Left renal cortex interstitium (tissue), 4 donors: Measurements from ENCODE around the gene CPSF2. TPM values are rescaled to one million over a fixed set of nuclear protein-coding genes. Genes with fewer than 3 reads are reported as not detected.
"Not testable (repeated sequence)": the region's sequence is repeated elsewhere in the genome, so short reads cannot be mapped to it uniquely, and the experiment has no call there.

Experiments
- DNase-seq, 4 donors: peaks; one replicate each; pipeline ENCODE4 v3.0.0-alpha.2; 2013; ENCODE audit warnings: low read depth in 4 of 4, low spot score in 2 of 4, missing footprints in 1 of 4
- polyA plus RNA-seq, 4 donors: library from polyadenylated mRNA; unstranded; fragments of 120-200 nt; gene quantifications; one replicate each; pipeline ENCODE4 v1.2.1, GENCODE V29; 2013; ENCODE audit not compliant: insufficient read length in 4 of 4

CPSF2 gene
- polyA plus RNA-seq, 4 donors: 56.7 to 66.6 (median 62.1) TPM

DNA sequence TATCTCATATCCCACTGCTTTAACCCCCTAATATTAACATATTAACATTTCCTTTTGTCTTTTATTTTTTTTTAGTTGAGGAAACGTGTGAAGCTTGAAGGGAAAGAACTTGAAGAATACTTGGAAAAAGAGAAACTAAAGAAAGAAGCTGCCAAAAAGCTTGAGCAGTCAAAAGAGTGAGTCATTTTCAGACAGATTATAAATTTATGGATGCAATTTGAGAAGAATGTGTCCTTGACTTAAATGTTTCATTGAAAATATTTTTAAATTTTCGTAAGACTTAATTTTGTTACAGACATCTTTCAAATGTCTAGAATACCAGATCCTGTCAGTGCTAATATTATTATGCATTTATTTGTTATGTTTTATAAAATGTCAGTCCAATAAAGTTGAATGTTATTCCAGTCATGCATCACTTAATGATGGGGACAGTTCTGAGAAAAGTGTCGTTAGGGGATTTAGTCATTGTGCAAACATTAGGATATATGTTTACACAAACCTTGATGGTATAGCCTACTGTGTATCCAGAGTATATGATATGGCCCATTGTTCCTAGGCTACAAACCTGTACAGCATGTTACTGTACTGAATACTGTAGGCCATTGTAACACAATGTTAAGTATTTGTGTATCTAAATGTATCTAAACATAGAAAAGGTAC lies 32.6 kb downstream of the CPSF2 start:
- DNase-seq: no peak

DNA sequence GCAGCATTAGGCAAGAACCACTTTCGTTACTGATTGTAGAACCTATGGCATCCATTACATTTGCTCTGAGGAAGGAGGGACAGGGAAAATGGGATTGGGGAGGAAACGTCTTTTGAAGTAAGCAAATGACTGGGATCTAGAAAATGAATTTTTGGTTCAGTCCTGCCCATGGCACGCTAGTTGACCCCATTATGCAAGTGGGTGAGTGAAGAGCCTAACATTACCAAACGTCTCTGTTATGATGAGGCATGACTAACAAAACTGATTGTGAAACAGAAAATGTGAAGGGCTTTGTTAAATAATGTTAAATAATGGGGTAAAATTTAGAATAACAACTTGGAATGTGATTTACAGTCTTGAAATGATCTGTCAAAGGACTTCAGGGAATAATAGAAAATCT lies 38.9 kb downstream of the CPSF2 start:
- DNase-seq: no peak

GRCh38 chr14:92161521-92161920 lies 39.8 kb downstream of the CPSF2 start:
- DNase-seq: no peak

DNA sequence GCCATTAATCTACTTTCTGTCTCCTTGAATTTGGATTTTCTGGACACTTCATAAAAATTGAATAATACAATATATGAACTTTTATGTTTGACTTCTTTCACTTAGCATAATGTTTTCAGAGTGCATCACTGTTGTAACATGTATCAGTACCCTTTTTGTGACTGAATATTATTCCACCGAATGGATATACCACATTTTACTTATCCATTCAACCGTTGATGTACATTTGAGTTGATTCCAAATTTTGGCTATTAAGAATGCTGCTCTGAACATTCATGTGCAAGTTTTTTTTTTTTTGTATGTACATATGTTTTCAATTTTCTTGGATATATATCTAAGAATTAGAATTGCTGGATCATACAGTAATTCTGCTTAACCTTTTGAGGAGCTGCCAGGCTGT lies 43.2 kb downstream of the CPSF2 start:
- DNase-seq: no peak

- no peak for DNase-seq
Observed at GRCh38 chr14:92173668-92174067, 51.9 kb downstream of the CPSF2 start.

DNA sequence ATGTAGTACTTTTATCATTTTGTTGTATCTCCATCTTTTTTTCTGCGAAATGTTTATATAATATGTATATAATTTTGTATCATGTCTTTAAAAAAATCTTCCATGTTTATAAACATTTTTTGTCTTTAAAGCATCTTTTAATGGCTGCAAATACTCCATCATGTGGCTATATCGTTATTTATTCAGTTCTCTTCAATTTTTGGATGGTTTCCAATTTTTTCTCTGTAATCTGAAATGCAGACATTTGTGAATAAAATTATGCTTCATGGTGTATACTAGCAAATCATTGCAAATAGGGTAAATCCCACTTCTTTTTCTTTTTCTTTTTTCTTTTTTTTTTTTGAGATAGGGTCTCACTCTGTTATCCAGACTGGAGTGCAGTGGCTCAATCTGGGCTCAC lies 54.0 kb downstream of the CPSF2 start:
- no peak for DNase-seq

DNA sequence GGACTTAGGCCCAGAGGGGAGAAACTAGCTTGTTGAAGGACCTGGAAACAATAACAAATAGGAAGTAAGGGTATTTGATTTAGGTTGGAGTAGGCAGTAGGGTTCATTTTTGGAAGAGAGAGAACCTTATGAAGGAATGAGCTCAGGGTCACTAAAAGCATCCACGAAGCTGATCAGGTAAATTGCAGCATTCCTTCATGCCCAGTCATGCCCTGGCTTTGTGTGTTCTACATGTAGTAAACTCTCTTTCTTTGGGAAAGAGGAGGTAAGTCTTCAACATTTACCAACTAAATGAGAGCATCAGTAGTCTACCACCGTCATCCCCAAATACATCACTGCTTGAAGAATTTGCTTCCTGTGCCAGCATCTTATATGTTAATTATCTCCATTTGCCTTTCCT lies 54.7 kb downstream of the CPSF2 start:
- DNase-seq: no peak

DNA sequence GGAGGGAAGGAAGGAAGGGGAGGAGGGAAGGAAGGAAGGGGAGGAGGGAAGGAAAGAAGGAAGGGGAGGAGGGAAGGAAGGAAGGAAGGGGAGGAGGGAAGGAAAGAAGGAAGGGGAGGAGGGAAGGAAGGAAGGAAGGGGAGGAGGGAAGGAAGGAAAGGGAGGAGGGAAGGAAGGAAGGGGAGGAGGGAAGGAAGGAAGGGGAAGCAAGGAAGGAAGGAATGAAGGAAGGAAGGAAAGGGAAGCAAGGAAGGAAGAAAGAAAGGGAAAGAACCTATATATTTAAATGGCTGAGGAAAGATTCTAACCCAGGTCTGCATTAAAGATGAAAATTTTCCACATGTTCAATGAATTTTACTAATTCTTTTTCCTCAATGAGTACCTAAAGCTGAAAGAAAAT lies 57.4 kb downstream of the CPSF2 start:
- DNase-seq: not testable (repeated sequence)

DNA sequence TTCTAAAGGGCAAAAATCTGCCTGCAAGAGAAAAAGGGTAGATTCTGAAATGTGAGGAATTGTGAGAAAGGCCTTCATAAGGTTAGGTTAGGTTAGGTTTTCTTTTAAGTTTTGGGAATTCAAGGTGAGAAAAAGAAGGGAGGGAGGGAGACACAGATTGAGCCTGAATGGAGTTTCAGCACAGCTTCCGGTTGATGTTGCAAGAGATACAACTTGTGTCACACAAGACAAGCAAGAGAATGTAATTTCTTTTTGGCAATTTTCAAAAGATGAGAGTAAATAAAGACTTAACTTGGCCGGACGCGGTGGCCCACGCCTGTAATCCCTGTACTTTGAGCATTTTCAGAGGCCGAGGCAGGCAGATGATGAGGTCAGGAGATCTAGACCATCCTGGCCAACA lies 63.8 kb downstream of the CPSF2 start:
- no peak for DNase-seq

DNA sequence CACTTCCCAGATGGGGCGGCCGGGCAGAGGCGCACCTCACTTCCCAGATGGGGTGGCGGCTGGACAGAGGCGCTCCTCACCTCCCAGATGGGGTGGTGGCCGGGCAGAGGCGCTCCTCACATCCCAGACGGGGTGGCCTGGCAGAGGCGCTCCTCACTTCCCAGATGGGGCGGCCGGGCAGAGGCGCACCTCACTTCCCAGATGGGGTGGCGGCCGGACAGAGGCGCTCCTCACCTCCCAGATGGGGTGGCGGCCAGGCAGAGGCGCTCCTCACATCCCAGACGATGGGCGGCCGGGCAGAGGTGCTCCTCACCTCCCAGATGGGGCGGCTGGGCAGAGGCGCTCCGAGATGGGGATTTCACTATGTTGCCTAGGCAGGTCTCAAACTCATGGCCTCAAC lies 65.8 kb downstream of the CPSF2 start:
- DNase-seq: not testable (repeated sequence)

GRCh38 chr14:92190768-92191167 lies 69.0 kb downstream of the CPSF2 start:
- DNase-seq: no peak

GRCh38 chr14:92198804-92199203 lies 77.0 kb downstream of the CPSF2 start:
- no peak for DNase-seq

DNA sequence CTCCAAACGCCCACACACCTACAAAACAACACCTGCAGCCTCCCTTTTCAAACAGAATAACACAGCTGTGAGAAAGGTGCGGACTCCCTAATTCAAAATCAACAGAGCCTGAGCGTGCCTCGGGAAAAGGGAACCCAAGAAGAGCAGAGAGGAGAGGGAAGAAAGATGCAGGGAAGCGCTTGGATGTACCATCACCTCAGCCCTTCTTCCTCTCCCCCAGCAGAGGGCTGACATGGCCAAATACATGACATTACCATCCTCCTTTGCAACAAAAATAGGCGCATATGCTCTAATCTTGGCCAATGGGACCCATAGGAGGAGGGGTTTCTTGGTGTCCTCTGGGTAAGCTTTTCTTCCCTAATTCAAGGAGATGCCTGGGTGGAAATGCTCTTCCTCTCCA lies 78.0 kb downstream of the CPSF2 start:
- no peak for DNase-seq

DNA sequence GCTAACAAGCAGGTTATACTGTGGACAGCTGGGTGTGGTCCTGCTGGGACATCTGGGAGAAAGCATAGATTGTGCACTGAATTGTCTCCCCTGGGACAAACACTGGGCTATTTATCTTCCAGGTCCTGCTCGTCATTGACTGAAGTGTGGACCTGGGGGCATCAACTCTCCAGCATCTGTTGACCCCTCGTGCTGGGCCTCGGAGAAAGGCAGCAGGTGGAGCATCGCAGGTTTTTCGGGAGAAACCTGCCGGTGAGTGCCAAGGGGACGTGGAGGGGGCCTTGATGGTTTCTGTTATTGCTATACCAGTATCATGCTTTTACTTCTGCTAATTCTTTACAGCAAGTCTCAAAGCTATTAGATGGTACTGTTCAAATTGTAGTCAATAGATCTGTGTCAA lies 81.3 kb downstream of the CPSF2 start:
- DNase-seq: no peak

DNA sequence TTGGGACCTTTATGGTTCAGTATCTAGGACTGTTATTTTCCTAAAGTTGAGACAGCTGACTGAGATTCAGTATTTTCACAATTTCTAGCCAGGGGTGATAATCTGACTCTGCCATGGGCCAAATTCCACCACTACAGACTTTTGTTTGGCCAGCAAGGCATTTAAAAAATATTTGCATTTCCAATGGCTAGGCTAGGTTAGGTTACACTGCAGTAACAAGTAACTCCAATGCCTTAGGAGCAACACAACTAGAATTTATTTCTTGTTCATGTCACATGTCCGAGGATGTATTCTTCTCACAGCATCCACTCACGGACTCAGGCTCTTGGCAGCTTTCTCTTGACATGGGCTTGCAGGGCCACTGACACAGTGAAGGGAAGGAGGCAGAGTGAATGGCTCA lies 83.0 kb downstream of the CPSF2 start:
- DNase-seq: no peak

- DNase-seq: no peak
Observed at GRCh38 chr14:92207012-92207927, 85.5 kb downstream of the CPSF2 start.

DNA sequence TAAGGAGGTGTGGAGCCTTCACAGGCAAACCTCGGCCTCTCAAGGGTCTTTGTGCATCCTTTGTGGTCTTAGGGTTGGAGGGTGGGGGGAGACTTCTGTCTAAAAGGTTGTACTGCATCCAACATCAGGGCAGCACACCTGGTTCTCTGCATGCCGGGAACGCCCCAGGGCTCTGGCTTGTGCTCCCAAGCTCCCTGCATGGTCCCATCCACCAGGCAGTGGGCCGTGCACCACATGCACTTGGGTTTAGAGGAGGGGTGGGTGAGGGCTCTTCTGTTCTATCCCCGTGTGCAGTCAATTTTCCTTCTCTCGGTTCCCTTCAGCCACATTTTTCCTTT lies 86.1 kb downstream of the CPSF2 start:
- DNase-seq: no peak

GRCh38 chr14:92209141-92209540 lies 87.4 kb downstream of the CPSF2 start:
- DNase-seq: no peak

DNA sequence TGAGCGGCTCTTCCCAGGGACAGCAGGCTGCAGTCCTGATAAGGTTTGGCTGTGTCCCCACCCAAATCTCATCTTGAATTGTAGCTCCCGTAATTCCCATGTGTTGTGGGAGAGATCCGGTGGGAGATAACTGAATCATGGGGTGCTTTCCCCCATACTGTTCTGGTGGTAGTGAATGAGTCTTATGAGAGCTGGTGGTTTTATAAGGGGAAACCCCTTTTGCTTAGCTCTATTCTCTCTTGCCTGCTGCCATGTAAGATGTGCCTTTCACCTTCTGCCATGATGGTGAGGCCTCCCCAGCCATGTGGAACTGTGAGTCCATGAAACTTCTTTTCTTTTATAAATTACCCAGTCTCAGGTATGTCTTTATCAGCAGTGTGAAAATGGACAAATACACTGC lies 91.4 kb downstream of the CPSF2 start:
- not testable (repeated sequence) for DNase-seq

GRCh38 chr14:92215579-92215978 lies 93.8 kb downstream of the CPSF2 start:
- DNase-seq: no peak

DNA sequence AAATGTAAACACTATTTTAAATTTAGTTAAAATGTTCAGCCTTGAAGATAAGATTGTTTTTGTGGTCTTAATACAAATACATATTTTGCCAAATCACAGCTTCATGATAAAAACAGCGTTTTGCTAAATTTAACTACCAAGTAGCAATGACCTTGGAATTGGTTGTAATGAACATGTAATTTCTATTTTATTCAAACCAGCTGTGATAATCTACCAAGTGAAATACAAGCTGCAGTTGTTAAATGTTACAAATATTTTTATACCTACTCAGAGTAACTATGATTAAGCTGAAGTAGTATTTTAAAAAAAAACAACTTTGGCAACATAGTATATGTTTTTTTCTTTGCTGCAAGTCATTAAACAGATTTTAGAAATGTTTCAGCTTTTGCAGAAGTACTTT lies 96.2 kb downstream of the CPSF2 start:
- no peak for DNase-seq
